ENCODE measurements around the gene APOA5. TPM values are rescaled to one million over a fixed set of nuclear protein-coding genes. Genes with fewer than 3 reads are reported as not detected.

The APOA5 gene
- total RNA-seq, 1 experiment from 2014 or later, result not detected

GRCh38 chr11:116792869-116793771, 1.4 kb upstream of the APOA5 start:
- ChIA-PET POLR2A (ENCODE audit: unreplicated experiment) (no interaction called here), CTCF (interaction anchor here (0.9 kb wide), 1 partner anchor 43 kb away, joined by 4 read pairs; no protein-coding TSS in a partner anchor)
- no peaks in the 10 kb centered on the region for H3K36me3 ChIP-seq (ENCODE audit: low read depth, low read length)
- H4K20me1 ChIP-seq (ENCODE audit: low read length), result no peaks in the 10 kb centered on the region
- H2AFZ ChIP-seq (ENCODE audit: low read length), result no peak overlapping the region
- TF ChIP-seq CTCF (conservative IDR thresholded peaks at IDR 0.05; ENCODE audit: low read depth, low read length) (no peak), EZH2phosphoT487 (IDR thresholded peaks at IDR 0.05; ENCODE audit: borderline replicate concordance, low read length) (no peak), EZH2 (IDR thresholded peaks at IDR 0.05; ENCODE audit: low read length, unreplicated experiment) (no peak)
- DNase-seq (peak; percentile 92), ATAC-seq (peak; percentile 96)
- no peaks in the 10 kb centered on the region for H3K27me3 ChIP-seq (ENCODE audit: low read length)
- H3K4me1 ChIP-seq (ENCODE audit: insufficient read depth, low read length), result peaks cover 25% of the 10 kb centered on the region
- H3K9ac ChIP-seq (ENCODE audit: low read length), result no peak overlapping the region
- H3K4me3 ChIP-seq (ENCODE audit: low read length), result no peak overlapping the region
- H3F3A ChIP-seq (ENCODE audit: low read length, unreplicated experiment), result no peaks in the 10 kb centered on the region
- H3K27ac ChIP-seq (ENCODE audit: low read length), result no peak overlapping the region
- H3K79me2 ChIP-seq (ENCODE audit: low read length), result no peaks in the 10 kb centered on the region
- peak overlapping the region; percentile 27 for H3K4me2 ChIP-seq (ENCODE audit: low read length)
- H3K9me3 ChIP-seq (ENCODE audit: low read length), result no peaks in the 10 kb centered on the region
- H3K9me2 ChIP-seq (replicated peaks; ENCODE audit: low read length), result no peaks in the 10 kb centered on the region
- intact Hi-C loops (cut with micrococcal nuclease), result loop anchor here (5.0 kb wide), 2 partner anchors 59 to 314 kb away; no protein-coding TSS in a partner anchor
- no TSS peak for BruUV-seq (replicated peaks)

- no peaks in the 10 kb centered on the region for H3K9me3 ChIP-seq (ENCODE audit: low read length)
- BruUV-seq (replicated peaks), result no TSS peak
- POLR2A ChIA-PET (ENCODE audit: unreplicated experiment), result no interaction called here
- peak overlapping the region; percentile 27 for H3K4me2 ChIP-seq (ENCODE audit: low read length)
- no peak overlapping the region for H3K27ac ChIP-seq (ENCODE audit: low read length)
- no peak for DNase-seq
- H3K4me1 ChIP-seq (ENCODE audit: insufficient read depth, low read length), result peaks cover 26% of the 10 kb centered on the region
- H3K9ac ChIP-seq (ENCODE audit: low read length), result no peak overlapping the region
- H3K36me3 ChIP-seq (ENCODE audit: low read depth, low read length), result no peaks in the 10 kb centered on the region
- H4K20me1 ChIP-seq (ENCODE audit: low read length), result no peaks in the 10 kb centered on the region
- H3K79me2 ChIP-seq (ENCODE audit: low read length), result peaks cover 5% of the 10 kb centered on the region
- H3K27me3 ChIP-seq (ENCODE audit: low read length), result no peaks in the 10 kb centered on the region
- H3F3A ChIP-seq (ENCODE audit: low read length, unreplicated experiment), result no peaks in the 10 kb centered on the region
- no peak for ATAC-seq
- H3K9me2 ChIP-seq (replicated peaks; ENCODE audit: low read length), result no peaks in the 10 kb centered on the region
- H3K4me3 ChIP-seq (ENCODE audit: low read length), result no peak overlapping the region
- intact Hi-C loops (cut with micrococcal nuclease), result loop anchor here (5.0 kb wide), 2 partner anchors 60 to 315 kb away; no protein-coding TSS in a partner anchor
- CTCF ChIA-PET, result no interaction called here
- no peak overlapping the region for H2AFZ ChIP-seq (ENCODE audit: low read length)
- TF ChIP-seq CTCF (conservative IDR thresholded peaks at IDR 0.05; ENCODE audit: low read depth, low read length) (no peak), EZH2 (IDR thresholded peaks at IDR 0.05; ENCODE audit: low read length, unreplicated experiment) (no peak), EZH2phosphoT487 (IDR thresholded peaks at IDR 0.05; ENCODE audit: borderline replicate concordance, low read length) (no peak)
These were observed 627 bp upstream of the APOA5 start for GRCh38 chr11:116792144-116792868.

Data from PC-3 (cell line).